ENCODE measurements around the gene WDR27. TPM values are rescaled to one million over a fixed set of nuclear protein-coding genes. Genes with fewer than 3 reads are reported as not detected.

WDR27 gene
- total RNA-seq, 3 donors from 2014 or later (not counting 1 experiment from before 2014, with no cell fraction given) = 12.7 to 31.0 (median 25.3) TPM

DNA sequence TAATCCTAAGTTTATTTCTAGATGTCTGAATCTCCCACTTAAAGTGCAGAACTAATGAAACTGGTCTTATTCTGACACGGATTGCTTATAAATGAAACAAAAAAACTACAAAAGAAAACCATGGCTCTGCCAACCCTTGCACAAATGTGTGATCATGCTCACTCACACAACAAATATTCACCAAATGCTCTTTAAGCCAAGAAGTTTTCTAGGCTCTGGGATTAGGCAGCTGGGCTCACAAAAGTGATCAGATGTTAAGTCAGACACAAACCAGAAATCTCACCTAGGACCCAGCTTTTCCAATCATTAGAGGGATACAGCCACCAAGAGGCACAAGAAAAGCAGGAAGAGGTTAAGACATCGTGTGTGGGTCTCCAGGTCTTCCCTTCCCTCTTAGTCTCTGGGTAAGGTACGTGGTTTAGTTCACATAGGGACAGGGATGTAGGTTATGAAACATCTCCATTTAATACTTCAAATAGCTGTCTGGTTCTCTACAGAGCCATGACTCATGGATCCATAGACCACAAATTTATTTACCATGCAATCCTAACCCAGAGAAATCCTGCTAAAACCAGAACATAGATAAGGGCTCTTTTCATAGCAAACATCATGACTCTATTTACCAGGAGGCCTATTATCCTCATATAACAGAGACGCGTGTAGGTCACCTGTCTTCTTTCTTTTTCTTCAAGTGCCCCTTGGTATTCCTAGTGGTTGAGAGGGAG is 165.2 kb downstream of the WDR27 start:
- no peaks in the 10 kb centered on the region for H3K4me1 ChIP-seq (ENCODE audit: control insufficient read depth, insufficient read depth, low read length)
- peaks cover 6 to 10% of the 10 kb centered on the region in 2 donors for H3K9me3 Mint-ChIP-seq
- no peak for DNase-seq
- 86% methylated on average over 2 of the region's 5 CpGs for WGBS (ENCODE audit: insufficient coverage)
- H3K36me3 ChIP-seq (ENCODE audit: control insufficient read depth, insufficient read depth, low read length) = no peaks in the 10 kb centered on the region
- no peaks in the 10 kb centered on the region for H3K27me3 ChIP-seq (ENCODE audit: control insufficient read depth, insufficient read depth, low read length)
- H3K27me3 Mint-ChIP-seq (ENCODE audit: low read depth in 2 of 2) = no peaks in the 10 kb centered on the region
- no peak overlapping the region for H3K4me3 ChIP-seq (ENCODE audit: low read length)
- H3K4me1 Mint-ChIP-seq = peaks cover 17 to 28% of the 10 kb centered on the region in 2 donors
- no peak overlapping the region for H3K4me3 Mint-ChIP-seq
- H3K27ac ChIP-seq (ENCODE audit: low read length) = no peak overlapping the region
- TF ChIP-seq, protein P1, sequence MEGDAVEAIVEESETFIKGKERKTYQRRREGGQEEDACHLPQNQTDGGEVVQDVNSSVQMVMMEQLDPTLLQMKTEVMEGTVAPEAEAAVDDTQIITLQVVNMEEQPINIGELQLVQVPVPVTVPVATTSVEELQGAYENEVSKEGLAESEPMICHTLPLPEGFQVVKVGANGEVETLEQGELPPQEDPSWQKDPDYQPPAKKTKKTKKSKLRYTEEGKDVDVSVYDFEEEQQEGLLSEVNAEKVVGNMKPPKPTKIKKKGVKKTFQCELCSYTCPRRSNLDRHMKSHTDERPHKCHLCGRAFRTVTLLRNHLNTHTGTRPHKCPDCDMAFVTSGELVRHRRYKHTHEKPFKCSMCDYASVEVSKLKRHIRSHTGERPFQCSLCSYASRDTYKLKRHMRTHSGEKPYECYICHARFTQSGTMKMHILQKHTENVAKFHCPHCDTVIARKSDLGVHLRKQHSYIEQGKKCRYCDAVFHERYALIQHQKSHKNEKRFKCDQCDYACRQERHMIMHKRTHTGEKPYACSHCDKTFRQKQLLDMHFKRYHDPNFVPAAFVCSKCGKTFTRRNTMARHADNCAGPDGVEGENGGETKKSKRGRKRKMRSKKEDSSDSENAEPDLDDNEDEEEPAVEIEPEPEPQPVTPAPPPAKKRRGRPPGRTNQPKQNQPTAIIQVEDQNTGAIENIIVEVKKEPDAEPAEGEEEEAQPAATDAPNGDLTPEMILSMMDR (IDR thresholded peaks at IDR 0.05) = no peak
- ATAC-seq = no peak
- peaks cover 38% of the 10 kb centered on the region for H3K36me3 Mint-ChIP-seq
- intact Hi-C loops (cut with micrococcal nuclease) = no loop called here
- H3K27ac Mint-ChIP-seq = no peak overlapping the region
- H3K9me3 ChIP-seq (ENCODE audit: control insufficient read depth, insufficient read depth, low read length) = peaks cover 11% of the 10 kb centered on the region

DNA sequence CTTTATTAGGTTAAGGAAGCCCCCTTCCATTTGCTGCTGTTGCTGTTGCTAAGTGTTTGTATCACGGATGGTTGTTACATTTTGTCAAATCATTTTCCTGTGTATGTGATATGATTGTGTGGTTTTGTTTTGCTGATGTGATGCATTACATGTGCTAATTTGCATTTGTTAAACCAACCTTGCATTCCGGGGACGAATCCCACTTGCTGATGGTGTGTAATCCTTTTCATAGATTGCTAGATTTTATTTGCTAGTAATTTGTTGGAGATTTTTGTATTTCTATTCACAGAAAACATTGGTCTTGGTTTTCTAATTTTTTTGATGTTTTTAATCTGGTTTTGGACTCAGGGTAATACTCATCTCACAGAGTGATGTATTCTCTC is 167.8 kb downstream of the WDR27 start:
- Histone ChIP-seq H3K9me3 (ENCODE audit: control insufficient read depth, insufficient read depth, low read length) (peaks cover 11% of the 10 kb centered on the region), H3K27me3 (ENCODE audit: control insufficient read depth, insufficient read depth, low read length) (no peaks in the 10 kb centered on the region), H3K4me3 (ENCODE audit: low read length) (no peak overlapping the region), H3K36me3 (ENCODE audit: control insufficient read depth, insufficient read depth, low read length) (no peaks in the 10 kb centered on the region), H3K27ac (ENCODE audit: low read length) (no peak overlapping the region), H3K4me1 (ENCODE audit: control insufficient read depth, insufficient read depth, low read length) (no peaks in the 10 kb centered on the region)
- TF ChIP-seq, protein P1 (IDR thresholded peaks at IDR 0.05) = no peak
- no peak overlapping the region for H3K4me3 Mint-ChIP-seq
- peaks cover 29 to 33% of the 10 kb centered on the region in 2 donors for H3K4me1 Mint-ChIP-seq
- H3K27me3 Mint-ChIP-seq (ENCODE audit: low read depth in 2 of 2) = no peaks in the 10 kb centered on the region
- DNase-seq (no peak), ATAC-seq (no peak)
- H3K9me3 Mint-ChIP-seq = peaks cover 6 to 10% of the 10 kb centered on the region in 2 donors
- H3K36me3 Mint-ChIP-seq = peaks cover 38% of the 10 kb centered on the region
- no peak overlapping the region for H3K27ac Mint-ChIP-seq
- intact Hi-C loops (cut with micrococcal nuclease) = no loop called here
- 87% methylated on average over 3 of the region's 3 CpGs for WGBS (ENCODE audit: insufficient coverage)

DNA sequence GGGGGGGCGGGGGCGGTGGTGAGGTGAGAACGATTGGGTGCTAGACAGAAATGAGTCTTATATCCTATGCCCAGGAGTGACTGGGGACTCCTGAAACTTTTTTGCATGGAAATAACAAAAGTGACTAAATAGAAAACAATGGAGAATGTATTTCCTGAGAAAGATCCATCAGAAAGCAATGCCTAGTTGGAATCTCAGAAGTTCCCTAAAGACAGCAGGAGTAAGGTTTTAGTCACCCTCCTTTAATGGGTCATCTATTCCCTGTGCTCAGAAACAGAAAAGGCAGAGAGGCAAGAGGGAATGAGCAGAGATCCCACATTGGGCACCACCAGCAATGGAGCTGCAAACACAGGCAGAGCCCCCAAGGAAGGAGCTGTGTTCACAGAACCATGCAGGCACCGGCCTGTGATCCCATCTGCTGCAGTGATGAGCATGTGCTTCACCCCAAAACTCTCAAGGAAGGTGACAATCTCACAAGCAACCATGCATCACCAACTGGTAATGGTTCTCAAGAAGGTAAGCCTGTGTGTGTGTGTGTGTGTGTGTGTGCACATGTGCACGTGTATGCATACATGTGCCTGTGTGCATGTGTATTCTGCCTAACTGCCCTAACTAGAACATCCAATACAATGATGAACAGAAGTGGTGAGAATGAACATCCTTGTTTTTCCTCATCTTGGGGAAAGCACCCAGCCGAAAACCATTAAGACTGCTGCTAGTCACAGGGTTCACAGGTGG is 168.4 kb downstream of the WDR27 start:
- Mint-ChIP-seq H3K27me3 (ENCODE audit: low read depth in 2 of 2) (no peaks in the 10 kb centered on the region), H3K36me3 (peaks cover 38% of the 10 kb centered on the region), H3K4me3 (no peak overlapping the region), H3K4me1 (peaks cover 26 to 27% of the 10 kb centered on the region in 2 donors), H3K27ac (no peak overlapping the region), H3K9me3 (peaks cover 6 to 10% of the 10 kb centered on the region in 2 donors)
- Histone ChIP-seq H3K9me3 (ENCODE audit: control insufficient read depth, insufficient read depth, low read length) (peaks cover 11% of the 10 kb centered on the region), H3K27ac (ENCODE audit: low read length) (no peak overlapping the region), H3K27me3 (ENCODE audit: control insufficient read depth, insufficient read depth, low read length) (no peaks in the 10 kb centered on the region), H3K36me3 (ENCODE audit: control insufficient read depth, insufficient read depth, low read length) (no peaks in the 10 kb centered on the region), H3K4me1 (ENCODE audit: control insufficient read depth, insufficient read depth, low read length) (no peaks in the 10 kb centered on the region), H3K4me3 (ENCODE audit: low read length) (no peak overlapping the region)
- intact Hi-C loops (cut with micrococcal nuclease) = no loop called here
- TF ChIP-seq, protein P1 (IDR thresholded peaks at IDR 0.05) = no peak
- over 99% methylated on average over 5 of the region's 6 CpGs for WGBS (ENCODE audit: insufficient coverage)
- no peak for ATAC-seq
- no peak for DNase-seq

All from natural killer cell (primary cell).